ENCODE results near the gene STRN3. TPM values are rescaled to one million over a fixed set of nuclear protein-coding genes. Genes with fewer than 3 reads are reported as not detected.

Gene STRN3
- total RNA-seq, 1 donor from 2014 or later = 35.0 TPM

DNA sequence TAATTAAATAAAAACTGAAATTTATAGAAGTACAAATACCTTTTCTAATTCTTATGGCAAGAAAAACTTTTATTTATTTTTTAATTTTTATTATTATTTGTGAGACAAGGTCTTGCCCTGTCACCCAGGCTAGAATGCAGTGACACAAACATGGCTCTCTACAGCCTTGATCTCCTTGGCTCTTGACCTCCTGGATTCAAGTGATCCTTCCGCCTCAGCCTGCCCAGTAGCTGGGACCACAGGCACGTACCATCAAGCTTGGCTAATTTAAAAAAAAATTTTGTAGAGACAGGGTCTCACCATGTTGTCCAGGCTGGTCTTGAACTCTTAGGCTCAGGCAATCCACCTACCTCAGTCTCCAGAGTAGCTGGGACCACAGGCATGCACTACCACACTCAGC is 104.4 kb downstream of the STRN3 start:
- Histone ChIP-seq H3K27ac (no peak overlapping the region), H3K9me3 (no peaks in the 10 kb centered on the region), H3K27me3 (no peaks in the 10 kb centered on the region), H3K36me3 (peaks cover 6% of the 10 kb centered on the region), H3K4me1 (no peaks in the 10 kb centered on the region), H3K4me3 (no peak overlapping the region)
- DNase-seq (no peak), ATAC-seq (no peak)
- TF ChIP-seq, protein P1, sequence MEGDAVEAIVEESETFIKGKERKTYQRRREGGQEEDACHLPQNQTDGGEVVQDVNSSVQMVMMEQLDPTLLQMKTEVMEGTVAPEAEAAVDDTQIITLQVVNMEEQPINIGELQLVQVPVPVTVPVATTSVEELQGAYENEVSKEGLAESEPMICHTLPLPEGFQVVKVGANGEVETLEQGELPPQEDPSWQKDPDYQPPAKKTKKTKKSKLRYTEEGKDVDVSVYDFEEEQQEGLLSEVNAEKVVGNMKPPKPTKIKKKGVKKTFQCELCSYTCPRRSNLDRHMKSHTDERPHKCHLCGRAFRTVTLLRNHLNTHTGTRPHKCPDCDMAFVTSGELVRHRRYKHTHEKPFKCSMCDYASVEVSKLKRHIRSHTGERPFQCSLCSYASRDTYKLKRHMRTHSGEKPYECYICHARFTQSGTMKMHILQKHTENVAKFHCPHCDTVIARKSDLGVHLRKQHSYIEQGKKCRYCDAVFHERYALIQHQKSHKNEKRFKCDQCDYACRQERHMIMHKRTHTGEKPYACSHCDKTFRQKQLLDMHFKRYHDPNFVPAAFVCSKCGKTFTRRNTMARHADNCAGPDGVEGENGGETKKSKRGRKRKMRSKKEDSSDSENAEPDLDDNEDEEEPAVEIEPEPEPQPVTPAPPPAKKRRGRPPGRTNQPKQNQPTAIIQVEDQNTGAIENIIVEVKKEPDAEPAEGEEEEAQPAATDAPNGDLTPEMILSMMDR (IDR thresholded peaks at IDR 0.05) = no peak
- intact Hi-C loops (cut with DNase I) = no loop called here

DNA sequence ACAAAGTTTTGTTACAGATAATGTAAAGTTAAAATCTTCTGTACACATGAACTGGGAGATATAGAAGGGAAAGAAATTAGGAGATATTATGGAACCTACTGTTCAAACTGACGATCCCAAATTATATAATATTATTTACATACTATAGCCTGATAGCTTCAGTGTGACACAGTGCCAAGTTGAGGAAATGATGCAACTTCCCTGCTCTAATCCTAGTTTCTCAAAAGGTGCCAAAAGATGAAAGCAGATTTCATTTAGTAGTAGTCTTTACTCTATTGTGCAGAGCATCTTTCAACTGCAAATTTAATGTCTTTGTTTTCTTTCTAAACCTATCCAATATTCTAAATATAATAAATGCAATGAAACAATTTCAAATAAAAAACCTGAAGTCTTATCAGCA is 104.9 kb downstream of the STRN3 start:
- no peak overlapping the region for H3K4me3 ChIP-seq
- no peak overlapping the region for H3K27ac ChIP-seq
- H3K9me3 ChIP-seq = no peaks in the 10 kb centered on the region
- peaks cover 10% of the 10 kb centered on the region for H3K36me3 ChIP-seq
- ATAC-seq (no peak), DNase-seq (no peak)
- intact Hi-C loops (cut with DNase I) = no loop called here
- no peaks in the 10 kb centered on the region for H3K27me3 ChIP-seq
- TF ChIP-seq, protein P1 (IDR thresholded peaks at IDR 0.05) = no peak
- no peaks in the 10 kb centered on the region for H3K4me1 ChIP-seq

DNA sequence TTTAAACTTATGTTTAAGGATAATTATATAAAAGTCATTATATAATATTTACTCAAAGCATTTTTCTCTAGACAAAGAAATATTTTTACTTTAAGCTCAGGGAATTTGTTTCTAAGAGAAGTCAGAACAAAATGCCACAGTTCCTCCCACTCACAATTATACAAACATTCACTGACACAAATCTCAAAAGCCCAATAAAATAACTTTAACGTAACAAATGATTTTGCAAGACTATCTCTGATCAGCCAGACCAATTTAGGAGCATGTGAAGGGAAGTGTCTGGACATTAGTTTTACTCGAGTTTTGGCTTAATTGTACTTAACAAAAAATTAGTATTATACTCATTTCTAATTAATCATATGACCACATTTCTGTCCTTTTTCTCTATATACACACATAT is 110.6 kb downstream of the STRN3 start:
- no peaks in the 10 kb centered on the region for H3K27me3 ChIP-seq
- no peak for DNase-seq
- H3K27ac ChIP-seq = no peak overlapping the region
- no peaks in the 10 kb centered on the region for H3K4me1 ChIP-seq
- H3K4me3 ChIP-seq = no peak overlapping the region
- TF ChIP-seq, protein P1 (IDR thresholded peaks at IDR 0.05) = no peak
- no peak for ATAC-seq
- no peaks in the 10 kb centered on the region for H3K9me3 ChIP-seq
- intact Hi-C loops (cut with DNase I) = no loop called here
- peaks cover 19% of the 10 kb centered on the region for H3K36me3 ChIP-seq

DNA sequence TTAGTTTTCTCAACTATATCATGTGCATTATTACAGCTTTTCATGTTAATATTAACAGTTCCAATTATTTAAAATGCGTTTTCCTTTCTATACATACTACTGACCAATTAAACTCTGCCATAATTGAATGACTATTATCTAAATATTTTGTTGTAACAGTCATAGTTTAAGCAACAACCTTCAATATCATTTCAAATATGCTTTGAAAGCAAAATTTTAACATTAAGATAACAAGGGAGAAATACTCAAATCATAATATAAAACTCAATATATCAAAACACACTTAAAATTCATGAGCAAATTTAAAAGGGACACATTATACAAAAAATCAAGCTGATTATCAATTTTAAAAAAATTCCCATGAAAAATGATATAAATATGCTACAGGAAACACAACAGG is 111.4 kb downstream of the STRN3 start:
- intact Hi-C loops (cut with DNase I) = no loop called here
- H3K27ac ChIP-seq = no peak overlapping the region
- ATAC-seq = no peak
- H3K27me3 ChIP-seq = no peaks in the 10 kb centered on the region
- no peaks in the 10 kb centered on the region for H3K9me3 ChIP-seq
- TF ChIP-seq, protein P1 (IDR thresholded peaks at IDR 0.05) = no peak
- H3K36me3 ChIP-seq = peaks cover 26% of the 10 kb centered on the region
- DNase-seq = no peak
- H3K4me1 ChIP-seq = no peaks in the 10 kb centered on the region
- no peak overlapping the region for H3K4me3 ChIP-seq

DNA sequence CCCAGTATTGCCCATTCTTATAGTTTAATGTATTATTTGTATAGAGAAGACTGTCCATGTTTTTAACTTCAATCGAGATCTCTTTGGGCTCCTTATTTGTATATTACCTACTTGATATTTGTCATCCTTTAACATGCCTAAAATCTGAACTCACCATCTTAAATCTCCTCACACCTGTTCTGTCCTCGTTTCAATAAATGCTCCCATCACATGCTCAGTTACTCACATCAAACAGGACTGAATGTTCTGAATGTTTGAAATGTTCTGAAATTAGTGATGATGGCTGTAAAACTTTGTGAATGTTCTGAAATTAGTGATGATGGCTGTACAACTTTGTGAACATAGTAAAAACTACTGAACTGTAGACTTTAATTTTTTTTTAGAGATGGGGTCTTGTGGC is 117.4 kb downstream of the STRN3 start:
- Histone ChIP-seq H3K36me3 (peaks cover 64% of the 10 kb centered on the region), H3K27me3 (no peaks in the 10 kb centered on the region), H3K27ac (no peak overlapping the region), H3K4me1 (no peaks in the 10 kb centered on the region), H3K9me3 (no peaks in the 10 kb centered on the region), H3K4me3 (no peak overlapping the region)
- DNase-seq (no peak), ATAC-seq (no peak)
- TF ChIP-seq, protein P1 (IDR thresholded peaks at IDR 0.05) = no peak
- intact Hi-C loops (cut with DNase I) = no loop called here

DNA sequence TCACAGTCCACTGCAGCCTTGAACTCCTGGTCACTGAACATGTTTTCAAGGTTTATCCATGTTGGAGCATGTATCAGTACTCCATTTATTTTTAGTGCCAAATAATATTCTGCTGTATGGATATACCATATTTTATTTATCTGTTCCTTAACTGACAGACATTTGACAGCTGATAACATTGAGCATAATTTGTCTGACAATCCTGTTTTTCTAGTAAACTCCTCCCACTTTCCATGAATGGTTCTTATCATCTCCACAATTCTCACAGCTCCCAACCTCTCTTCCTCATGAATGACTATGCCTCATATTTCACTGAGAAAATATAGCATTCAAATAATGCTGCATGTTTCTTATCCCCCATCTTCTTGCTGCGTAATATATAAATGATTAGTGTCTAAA is 118.5 kb downstream of the STRN3 start:
- DNase-seq = no peak
- no peak overlapping the region for H3K27ac ChIP-seq
- no peak overlapping the region for H3K4me3 ChIP-seq
- no peaks in the 10 kb centered on the region for H3K9me3 ChIP-seq
- intact Hi-C loops (cut with DNase I) = no loop called here
- H3K4me1 ChIP-seq = no peaks in the 10 kb centered on the region
- peaks cover 73% of the 10 kb centered on the region for H3K36me3 ChIP-seq
- TF ChIP-seq, protein P1 (IDR thresholded peaks at IDR 0.05) = no peak
- ATAC-seq = no peak
- no peaks in the 10 kb centered on the region for H3K27me3 ChIP-seq

Data from upper lobe of right lung (tissue), 1 donor.